GM21717 (cell line): ENCODE results near the gene ERH.
A peak's percentile ranks its signal among the peaks of the same experiment; 100 is the strongest.
"Not testable (repeated sequence)": the region's sequence is repeated elsewhere in the genome, so short reads cannot be mapped to it uniquely, and the experiment has no call there.

Source experiments
- ATAC-seq: cut with Tn5 transposase; IDR thresholded peaks from one replicate; pipeline ENCODE4 v1.9.1; 2021; ENCODE audit warnings: mild to moderate bottlenecking, moderate library complexity; ENCODE audit not compliant: unreplicated experiment

Gene ERH

GRCh38 chr14:69398818-69399210 lies 715 bp upstream of the ERH start:
- peak; percentile 20 for ATAC-seq

GRCh38 chr14:69395929-69396328 lies 2.2 kb downstream of the ERH start:
- ATAC-seq: no peak

GRCh38 chr14:69392481-69392880 lies 5.6 kb downstream of the ERH start:
- no peak for ATAC-seq

GRCh38 chr14:69391400-69391799 lies 6.7 kb downstream of the ERH start:
- ATAC-seq: not testable (repeated sequence)

- ATAC-seq: no peak
These were observed 10.8 kb downstream of the ERH start for GRCh38 chr14:69387311-69387710.

DNA sequence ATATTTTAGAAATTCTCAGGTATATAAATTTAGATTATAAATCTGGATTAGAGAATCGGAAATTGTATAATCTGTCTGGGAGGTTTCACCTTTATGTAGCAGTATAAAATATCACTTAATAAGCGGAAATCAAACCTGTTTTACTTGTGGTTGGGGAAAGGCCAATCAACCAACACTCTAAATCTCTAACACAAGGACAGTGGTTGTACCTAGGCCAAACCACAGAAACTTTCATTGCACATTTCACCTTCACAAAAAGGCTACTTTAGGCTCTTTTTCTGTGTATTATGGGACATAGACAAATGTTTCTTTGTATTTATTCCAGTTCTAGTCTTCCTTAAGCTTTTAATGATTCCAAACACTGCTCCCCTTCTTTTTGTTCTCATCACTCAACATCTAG lies 19.8 kb downstream of the ERH start:
- no peak for ATAC-seq

- no peak for ATAC-seq
These were observed 21.7 kb downstream of the ERH start for GRCh38 chr14:69376439-69376838.

DNA sequence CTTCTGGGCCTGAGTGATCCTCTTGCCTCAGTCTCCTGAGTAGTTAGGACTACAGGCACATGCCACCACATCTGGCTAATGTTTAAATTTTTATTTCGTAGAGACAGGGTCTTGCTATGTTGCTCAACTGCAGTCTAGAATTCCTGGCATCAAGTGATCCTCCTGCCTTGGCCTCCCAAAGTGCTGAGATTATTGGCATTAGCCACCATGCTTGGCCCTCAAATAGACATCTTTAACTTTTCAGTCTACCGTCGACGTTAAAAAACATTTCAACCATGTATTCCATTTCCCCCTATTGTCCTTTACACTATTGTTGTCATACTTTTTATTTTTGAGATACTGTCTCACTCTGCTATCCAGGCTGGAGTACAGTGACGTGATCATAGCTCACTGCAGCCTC lies 22.4 kb downstream of the ERH start:
- ATAC-seq: no peak

GRCh38 chr14:69375182-69375581 lies 22.9 kb downstream of the ERH start:
- ATAC-seq: no peak

DNA sequence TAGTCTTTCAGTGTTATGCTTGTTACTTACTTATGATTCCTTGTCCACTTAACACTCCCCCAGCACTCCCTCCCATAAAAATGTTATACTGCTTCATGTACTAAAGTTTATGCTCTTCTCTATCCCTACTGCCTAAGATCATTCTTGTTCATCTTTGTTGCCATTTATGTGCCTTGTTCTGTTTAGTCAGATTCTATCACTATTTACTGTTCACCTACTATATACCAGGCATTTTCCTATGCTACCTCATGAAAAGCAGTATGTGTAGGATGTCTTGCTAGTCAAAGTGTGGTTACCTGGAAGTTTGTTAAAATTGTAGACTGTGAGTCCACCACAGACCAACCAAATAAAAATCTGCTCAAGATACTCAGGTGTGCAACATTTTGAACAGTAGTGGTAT lies 23.9 kb downstream of the ERH start:
- no peak for ATAC-seq

- no peak for ATAC-seq
These were observed 25.0 kb downstream of the ERH start for GRCh38 chr14:69373104-69373503.

- no peak for ATAC-seq
These were observed 26.0 kb downstream of the ERH start for GRCh38 chr14:69372146-69372545.

- ATAC-seq: no peak
These were observed 28.0 kb downstream of the ERH start for GRCh38 chr14:69370061-69370460.

DNA sequence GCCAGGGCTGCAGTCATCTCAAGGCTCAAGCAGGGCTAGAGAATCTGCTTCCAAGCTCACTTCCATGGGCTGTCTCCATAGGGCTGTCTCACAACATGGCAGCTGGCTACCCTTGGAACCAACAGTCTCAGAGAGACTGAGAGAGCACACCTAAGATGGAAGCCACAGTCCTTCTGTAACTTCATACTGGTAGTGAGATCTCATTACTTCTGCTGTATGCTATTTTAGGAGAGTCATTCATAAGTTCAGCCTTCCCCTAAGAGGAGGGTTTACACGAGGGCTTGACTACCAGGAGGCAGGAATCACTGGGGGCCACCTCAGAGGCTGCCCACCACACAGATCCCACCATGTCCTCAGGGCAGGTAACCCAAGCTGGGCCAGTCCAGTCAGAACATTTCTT lies 29.7 kb downstream of the ERH start:
- no peak for ATAC-seq

GRCh38 chr14:69366761-69367160 lies 31.3 kb downstream of the ERH start:
- no peak for ATAC-seq

DNA sequence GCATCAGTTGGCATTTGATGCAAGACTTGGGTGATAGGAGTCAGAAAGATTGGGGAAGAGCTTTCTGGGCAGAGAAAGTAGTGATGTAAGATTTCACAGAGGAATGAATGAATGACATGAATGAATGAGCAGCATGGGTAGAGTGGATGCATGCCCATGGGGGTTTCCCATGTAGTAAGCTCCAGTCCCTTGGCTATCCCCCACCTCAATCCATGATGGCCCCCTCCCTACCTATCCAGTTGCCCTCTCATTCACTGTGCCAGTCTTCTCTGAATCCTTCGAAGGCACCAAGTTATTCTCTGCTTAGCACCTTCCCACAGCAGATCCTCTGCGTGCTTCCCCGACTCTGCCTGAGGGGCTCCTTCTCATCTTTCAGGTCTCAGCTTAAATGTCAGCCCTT lies 32.0 kb downstream of the ERH start:
- ATAC-seq: no peak

GRCh38 chr14:69364378-69364777 lies 33.7 kb downstream of the ERH start:
- no peak for ATAC-seq

- no peak for ATAC-seq
These were observed 34.1 kb downstream of the ERH start for GRCh38 chr14:69363964-69364363.

DNA sequence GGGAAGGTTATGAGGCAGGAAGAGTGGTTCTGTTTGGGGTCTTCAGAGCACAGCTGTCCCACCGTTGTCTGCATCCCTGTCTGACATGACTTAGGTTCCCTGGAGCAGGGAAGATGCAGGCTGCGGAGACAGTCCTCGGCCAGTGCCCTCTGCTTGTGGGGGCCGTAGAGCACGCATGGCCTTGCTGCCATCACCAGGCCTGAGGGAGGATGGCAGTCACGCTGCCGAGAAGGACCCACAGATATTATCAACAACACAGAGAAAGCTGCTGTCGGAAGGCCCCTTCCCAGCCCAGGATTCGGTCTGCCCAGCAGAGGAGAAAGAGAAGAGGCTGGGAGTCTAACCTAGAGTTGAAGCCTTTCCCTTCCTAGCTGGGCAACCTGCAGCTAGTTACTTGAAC lies 35.0 kb downstream of the ERH start:
- no peak for ATAC-seq

- ATAC-seq: no peak
These were observed 37.5 kb downstream of the ERH start for GRCh38 chr14:69360438-69361108.

- ATAC-seq: no peak
These were observed 39.1 kb downstream of the ERH start for GRCh38 chr14:69358966-69359365.

DNA sequence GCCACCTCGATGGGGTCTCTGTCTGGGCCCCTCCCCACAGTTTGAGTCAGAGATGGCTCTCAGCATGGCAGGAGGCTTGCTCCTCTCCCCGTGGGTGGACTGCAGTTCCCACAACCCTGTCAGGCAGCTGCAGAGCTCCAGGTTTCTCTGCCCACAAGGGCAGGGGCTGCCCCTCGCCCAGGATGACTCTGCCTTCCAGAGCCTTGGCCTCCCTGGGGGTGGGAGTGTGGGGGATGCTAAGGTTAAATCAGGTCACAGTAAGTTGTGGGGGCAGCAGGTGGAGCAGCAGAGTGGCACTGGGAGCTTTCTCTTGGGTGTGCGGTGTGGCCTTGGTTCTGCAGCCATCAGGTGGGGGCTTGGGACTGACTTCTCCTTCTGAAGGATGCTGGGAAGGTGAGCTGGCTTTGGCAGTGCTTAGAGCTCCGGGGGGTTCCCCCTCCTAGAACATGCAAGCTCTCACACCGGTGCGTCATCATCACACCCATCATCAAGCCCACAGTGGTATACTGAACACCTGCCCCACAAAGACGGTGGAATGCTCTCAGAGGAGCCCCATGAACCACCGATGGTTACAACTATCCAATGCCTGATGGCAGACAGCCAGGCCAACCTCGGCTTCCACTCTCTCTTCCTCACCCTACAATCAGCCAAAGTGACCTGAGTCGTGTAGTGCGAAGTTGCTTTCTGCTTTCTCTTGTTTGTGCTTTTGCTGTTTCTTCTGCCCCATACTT lies 39.7 kb downstream of the ERH start:
- ATAC-seq: no peak
